NCI-H510A (cell line): ENCODE data around the gene ATP10D.

Source experiments
- DNase-seq: peaks from one replicate; lab custom pipeline; 2025; lab: John Stamatoyannopoulos, UW

Gene ATP10D

DNA sequence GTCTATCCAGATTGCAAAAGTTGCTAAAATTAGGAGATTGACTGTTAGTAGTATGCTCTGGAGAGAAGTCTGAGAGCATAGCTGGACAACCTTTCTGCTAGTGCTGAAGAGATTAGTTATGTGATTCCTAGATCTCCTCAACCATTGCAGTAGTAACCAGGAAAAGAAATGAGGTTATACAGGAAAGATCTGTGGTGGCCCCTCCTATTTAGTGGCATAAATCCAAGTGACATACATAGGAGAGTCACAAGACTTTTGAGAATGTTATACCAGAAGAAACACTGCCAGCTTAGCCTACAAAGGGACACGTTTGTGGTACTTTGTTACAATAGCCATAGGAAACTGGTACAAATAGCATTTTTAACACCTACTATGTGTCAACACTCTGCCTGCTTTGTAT lies 105.2 kb downstream of the ATP10D start:
- no peak for DNase-seq

GRCh38 chr4:47597696-47598095 lies 112.6 kb downstream of the ATP10D start:
- DNase-seq, result no peak

GRCh38 chr4:47598320-47598719 lies 113.2 kb downstream of the ATP10D start:
- DNase-seq, result no peak

DNA sequence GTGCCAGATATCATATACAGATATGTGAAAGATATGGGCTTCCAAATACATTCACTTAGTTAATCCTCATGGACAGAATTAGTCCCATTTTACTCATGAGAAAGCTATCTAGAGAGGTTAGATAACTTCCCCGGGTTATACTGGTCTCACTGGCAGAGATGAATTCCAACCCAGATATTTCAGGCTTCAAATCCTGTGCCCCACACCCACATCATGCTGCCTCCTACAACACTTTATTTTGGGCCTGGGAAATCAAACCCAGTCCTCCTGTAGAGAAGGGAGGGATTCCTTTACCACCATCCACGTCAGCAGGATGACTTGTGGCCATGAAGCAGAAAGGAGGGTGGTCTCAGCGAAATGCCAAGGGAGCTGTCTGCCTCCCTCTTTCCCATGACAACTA lies 113.8 kb downstream of the ATP10D start:
- no peak for DNase-seq

- DNase-seq, result no peak
Measured at GRCh38 chr4:47606482-47606881, 121.4 kb downstream of the ATP10D start.

GRCh38 chr4:47612116-47613023 lies 127.3 kb downstream of the ATP10D start:
- DNase-seq, result no peak

DNA sequence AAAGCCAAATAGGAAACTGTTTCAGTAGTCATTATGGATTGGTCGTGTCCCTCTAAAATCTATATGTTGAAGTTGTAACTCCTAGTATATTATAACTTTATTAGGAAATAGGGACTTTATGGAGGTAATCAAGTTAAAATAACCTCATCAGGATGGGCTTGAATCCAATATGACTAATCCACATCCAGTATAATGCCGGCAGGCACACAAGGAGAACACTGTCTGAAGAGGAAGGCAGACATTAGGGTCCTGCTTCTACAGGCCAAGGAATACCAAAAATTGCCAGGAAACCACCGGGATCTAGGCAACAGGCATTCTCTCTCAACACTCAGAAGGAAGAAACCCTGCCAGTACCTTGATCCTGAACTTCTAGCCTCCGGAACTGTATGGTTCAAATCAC lies 130.3 kb downstream of the ATP10D start:
- no peak for DNase-seq

- no peak for DNase-seq
Measured at GRCh38 chr4:47617607-47618006, 132.5 kb downstream of the ATP10D start.

DNA sequence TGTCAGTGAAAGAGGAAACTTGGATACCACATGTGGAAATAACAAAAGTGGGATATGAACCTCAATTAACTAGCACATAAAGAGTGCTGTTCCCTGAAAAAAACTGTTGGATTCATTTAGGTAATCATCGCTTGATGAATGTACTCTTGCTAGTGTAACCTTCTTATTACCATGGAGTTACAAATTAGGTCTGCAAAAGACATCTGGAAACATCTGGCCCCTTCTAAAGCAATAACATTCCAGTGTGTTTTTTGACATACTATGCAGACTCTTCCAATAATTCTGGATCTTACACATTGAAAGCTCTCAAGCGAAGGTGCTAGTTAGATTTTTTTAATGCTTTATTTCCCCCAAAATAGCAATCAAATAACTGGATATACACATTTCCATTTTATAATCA lies 134.6 kb downstream of the ATP10D start:
- no peak for DNase-seq

DNA sequence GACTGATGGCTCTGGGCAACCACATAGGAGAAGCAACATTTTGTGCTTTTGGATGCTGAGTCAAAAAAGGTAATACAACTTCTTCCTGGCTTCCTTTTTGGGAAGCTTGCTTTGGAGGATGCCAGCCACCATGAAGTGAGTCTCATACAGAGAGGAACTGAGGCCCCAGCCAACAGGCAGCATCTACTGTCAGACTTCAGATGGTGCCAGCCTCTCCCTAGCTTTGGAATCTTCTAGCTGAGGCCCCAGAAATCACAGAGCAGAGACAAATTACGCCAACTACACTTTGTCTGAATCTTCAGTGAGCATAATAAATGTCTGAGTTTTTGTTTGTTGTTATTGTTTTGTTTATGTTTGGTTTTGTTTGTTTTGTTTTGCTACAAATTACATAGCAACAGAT lies 136.1 kb downstream of the ATP10D start:
- DNase-seq, result no peak

- no peak for DNase-seq
Measured at GRCh38 chr4:47624031-47624441, 139.0 kb downstream of the ATP10D start.

GRCh38 chr4:47631161-47631560 lies 146.1 kb downstream of the ATP10D start:
- no peak for DNase-seq

GRCh38 chr4:47639531-47639930 lies 154.5 kb downstream of the ATP10D start:
- no peak for DNase-seq

DNA sequence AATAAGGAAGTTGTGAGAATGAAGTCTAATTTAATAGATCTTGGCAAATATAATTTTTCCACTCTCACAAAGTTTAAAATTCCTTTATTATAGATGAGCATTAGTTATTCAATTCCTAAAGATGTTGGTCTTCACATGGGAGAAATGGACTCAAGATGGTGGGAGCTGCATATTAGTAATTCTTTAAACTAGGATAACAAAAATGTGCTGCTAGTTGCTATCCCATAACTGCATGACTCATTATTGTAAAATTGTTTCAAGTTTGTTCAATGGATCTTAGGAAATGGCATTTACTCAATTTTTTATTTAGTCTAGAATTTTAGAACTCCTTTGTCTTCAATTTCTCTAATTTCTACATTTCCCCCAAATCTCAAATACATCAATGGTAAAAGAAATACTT lies 155.8 kb downstream of the ATP10D start:
- DNase-seq, result no peak

- no peak for DNase-seq
Measured at GRCh38 chr4:47641755-47642154, 156.7 kb downstream of the ATP10D start.

DNA sequence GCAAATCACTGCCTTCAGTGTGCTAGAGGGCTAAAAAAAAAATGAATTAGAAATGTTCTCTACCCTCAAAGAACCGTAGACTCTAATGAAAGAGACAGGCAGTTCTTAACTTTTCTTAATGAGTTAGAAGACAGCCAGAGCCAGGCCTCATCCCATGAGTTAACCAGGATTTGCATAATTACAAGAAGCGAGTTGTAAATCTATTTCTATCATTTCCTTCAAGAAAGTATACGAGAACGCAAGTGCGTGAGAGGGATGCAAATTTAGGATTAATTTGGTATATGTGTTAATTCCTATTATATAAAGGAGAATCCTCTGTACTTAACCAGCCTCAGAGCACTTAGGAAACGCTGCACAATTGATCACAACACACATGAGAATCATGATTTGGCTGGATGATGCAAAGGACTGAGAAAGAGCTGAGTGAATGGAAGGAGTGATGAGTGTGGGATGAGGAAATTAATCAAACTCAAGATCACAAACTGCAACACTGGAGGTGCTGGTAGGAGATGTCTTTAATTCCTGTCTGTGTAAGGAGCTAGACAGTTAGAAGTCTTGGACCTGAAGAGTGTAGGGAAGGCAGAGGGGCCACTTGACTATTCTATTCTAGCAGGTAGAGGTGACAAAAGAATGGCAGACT lies 157.2 kb downstream of the ATP10D start:
- no peak for DNase-seq
